PC-9 (cell line): ENCODE data around the gene VANGL2. TPM values are rescaled to one million over a fixed set of nuclear protein-coding genes. Genes with fewer than 3 reads are reported as not detected.

Source experiments
- BruUV-seq: library from RNA; stranded (reverse); fragments of 400-500 nt; replicated peaks from 2 replicates; lab custom pipeline; 2021; lab: Mats Ljungman, UMichigan
- CTCF ChIA-PET: fragments of 300-600 bp; sonication (Branson Sonifier 250); formaldehyde crosslinking; loops from one replicate; lab custom pipeline; 2022; ENCODE audit warnings: antibody characterized with exemption; lab: Charles Lee
- POLR2A ChIA-PET: fragments of 300-600 bp; sonication (Branson Sonifier 250); formaldehyde crosslinking; loops from one replicate; lab custom pipeline; 2022; ENCODE audit warnings: antibody characterized with exemption; ENCODE audit not compliant: unreplicated experiment; lab: Charles Lee
- DNase-seq, 2 experiments: peaks; one replicate each; pipeline versions ENCODE4 v3.0.0 to v3.0.0-alpha.2; 2015 to 2022; ENCODE audit warnings: mixed read lengths in 1 of 2
- H2AFZ ChIP-seq: fragments of 200-600 bp; sonication (generic); 2 replicates; pipeline ENCODE4 v1.8.1; 2017; ENCODE audit warnings: antibody characterized with exemption
- H3F3A ChIP-seq: fragments of 200-600 bp; sonication (generic); 2 replicates; pipeline ENCODE4 v1.8.1; 2017; ENCODE audit warnings: antibody characterized with exemption, mild to moderate bottlenecking, low read depth; ENCODE audit not compliant: insufficient read depth
- H3K27ac ChIP-seq: fragments of 200-600 bp; sonication (generic); 2 replicates; pipeline ENCODE4 v1.6.1; 2016; ENCODE audit warnings: mixed run types
- H3K27me3 ChIP-seq: fragments of 200-600 bp; sonication (generic); 2 replicates; pipeline ENCODE4 v1.6.1; 2016; ENCODE audit warnings: low read depth, mixed run types; ENCODE audit not compliant: insufficient read depth
- H3K36me3 ChIP-seq: fragments of 200-600 bp; sonication (generic); 2 replicates; pipeline ENCODE4 v1.6.1; 2016; ENCODE audit warnings: low read depth, mixed run types
- H3K4me1 ChIP-seq: fragments of 200-600 bp; sonication (generic); replicated peaks from 2 replicates; pipeline ENCODE4 v1.6.1; 2016; ENCODE audit warnings: mixed run types; ENCODE audit not compliant: insufficient read depth
- H3K4me2 ChIP-seq: fragments of 200-600 bp; sonication (generic); 2 replicates; pipeline ENCODE4 v1.6.1; 2017; ENCODE audit warnings: mixed run types
- H3K4me3 ChIP-seq: fragments of 200-600 bp; sonication (generic); 2 replicates; pipeline ENCODE4 v1.6.1; 2016; ENCODE audit warnings: mixed run types
- H3K79me2 ChIP-seq: fragments of 200-600 bp; sonication (generic); 2 replicates; pipeline ENCODE4 v1.6.1; 2017; ENCODE audit warnings: low read depth, mixed run types
- H3K9me2 ChIP-seq: fragments of 200-600 bp; sonication (generic); 2 replicates; pipeline ENCODE4 v1.8.1; 2017; ENCODE audit warnings: mild to moderate bottlenecking; ENCODE audit not compliant: insufficient read depth
- H3K9me3 ChIP-seq: fragments of 200-600 bp; sonication (generic); 2 replicates; pipeline ENCODE4 v1.8.1; 2016; ENCODE audit warnings: low read depth; ENCODE audit not compliant: insufficient read depth
- H4K20me1 ChIP-seq: fragments of 200-600 bp; sonication (generic); 2 replicates; pipeline ENCODE4 v1.8.1; 2017; ENCODE audit not compliant: insufficient read depth
- CTCF ChIP-seq: fragments of 200-600 bp; sonication (generic); conservative IDR thresholded peaks from 2 replicates; pipeline ENCODE4 v1.6.1; 2017; ENCODE audit warnings: mixed run types, antibody characterized with exemption, mild to moderate bottlenecking, moderate library complexity
- EZH2 ChIP-seq: fragments of 200-600 bp; sonication (generic); IDR thresholded peaks from 2 replicates; pipeline ENCODE4 v1.8.0; 2017; ENCODE audit warnings: antibody characterized with exemption, low read depth
- intact Hi-C: fragments of 100-400 bp; cut with micrococcal nuclease; formaldehyde crosslinking; loops from one replicate; pipeline ENCODE4 v1.10.0; 2022; ENCODE audit not compliant: unreplicated experiment
- total RNA-seq: library from RNA; stranded (reverse); gene quantifications from 2 replicates; pipeline ENCODE4 v1.2.3, GENCODE V29; 2021

VANGL2 gene
- total RNA-seq, 1 experiment from 2014 or later: 12.4 TPM

- Histone ChIP-seq H4K20me1 (no peaks in the 10 kb centered on the region), H3K4me2 (no peak overlapping the region), H3K27ac (no peak overlapping the region), H2AFZ (no peak overlapping the region), H3K4me1 (no peaks in the 10 kb centered on the region), H3K4me3 (no peak overlapping the region), H3K36me3 (no peaks in the 10 kb centered on the region), H3K27me3 (peaks cover 21% of the 10 kb centered on the region), H3K79me2 (no peaks in the 10 kb centered on the region), H3F3A (no peaks in the 10 kb centered on the region), H3K9me2 (no peaks in the 10 kb centered on the region), H3K9me3 (no peaks in the 10 kb centered on the region)
- DNase-seq: no peak
- ChIA-PET CTCF (no interaction called here), POLR2A (interaction anchor here (0.8 kb wide), 1 partner anchor 23 kb away, joined by 14 read pairs; no protein-coding TSS in a partner anchor)
- TF ChIP-seq CTCF (no peak), EZH2 (no peak)
- intact Hi-C loops: no loop called here
- no TSS peak for BruUV-seq
Measured at GRCh38 chr1:160436966-160437365, 36.6 kb downstream of the VANGL2 start.

GRCh38 chr1:160437432-160438316 lies 37.3 kb downstream of the VANGL2 start:
- ChIA-PET POLR2A (interaction anchor here (0.5 kb wide), 1 partner anchor 28 kb away, joined by 27 read pairs; no protein-coding TSS in a partner anchor), CTCF (no interaction called here)
- no peak for TF ChIP-seq CTCF
- TF ChIP-seq EZH2: no peak
- H3K79me2 ChIP-seq: no peaks in the 10 kb centered on the region
- no peak for DNase-seq
- BruUV-seq: no TSS peak
- no peak overlapping the region for H2AFZ ChIP-seq
- H3K4me3 ChIP-seq: no peak overlapping the region
- no peaks in the 10 kb centered on the region for H3K4me1 ChIP-seq
- H3K36me3 ChIP-seq: no peaks in the 10 kb centered on the region
- H3F3A ChIP-seq: no peaks in the 10 kb centered on the region
- H3K9me3 ChIP-seq: no peaks in the 10 kb centered on the region
- peak overlapping the region; percentile 10; the same call in 1 of the 2 replicates for H3K4me2 ChIP-seq
- intact Hi-C loops: no loop called here
- H3K9me2 ChIP-seq: no peaks in the 10 kb centered on the region
- H3K27ac ChIP-seq: no peak overlapping the region
- H3K27me3 ChIP-seq: peaks cover 21% of the 10 kb centered on the region
- H4K20me1 ChIP-seq: no peaks in the 10 kb centered on the region

GRCh38 chr1:160438317-160438918 lies 38.1 kb downstream of the VANGL2 start:
- Histone ChIP-seq H3K27me3 (peaks cover 21% of the 10 kb centered on the region), H3K4me1 (no peaks in the 10 kb centered on the region), H2AFZ (no peak overlapping the region), H3F3A (no peaks in the 10 kb centered on the region), H3K27ac (no peak overlapping the region), H3K36me3 (no peaks in the 10 kb centered on the region), H3K79me2 (no peaks in the 10 kb centered on the region), H3K4me3 (no peak overlapping the region), H3K4me2 (peak overlapping the region; percentile 10; the same call in 1 of the 2 replicates), H3K9me2 (no peaks in the 10 kb centered on the region), H3K9me3 (no peaks in the 10 kb centered on the region), H4K20me1 (no peaks in the 10 kb centered on the region)
- TF ChIP-seq CTCF (no peak), EZH2 (no peak)
- POLR2A ChIA-PET: interaction anchor here (0.5 kb wide), 1 partner anchor 27 kb away, joined by 27 read pairs; no protein-coding TSS in a partner anchor
- no peak for DNase-seq
- BruUV-seq: no TSS peak
- intact Hi-C loops: no loop called here
- CTCF ChIA-PET: no interaction called here
